Naive thymus-derived CD4-positive, alpha-beta T cell (primary cell): ENCODE measurements around the gene FAM107A. TPM values are rescaled to one million over a fixed set of nuclear protein-coding genes. Genes with fewer than 3 reads are reported as not detected.

Experiments used
- ATAC-seq: fragments of 150-1000 bp; cut with Tn5 transposase; 2 replicates; pipeline ENCODE4 v1.10.0; 2021; ENCODE audit warnings: mild to moderate bottlenecking, moderate library complexity
- CTCF ChIA-PET: fragments of 350-600 bp; sonication (Branson Sonifier 250); formaldehyde crosslinking; loops from one replicate; lab custom pipeline; 2021; ENCODE audit warnings: antibody characterized with exemption; lab: Charles Lee
- POLR2A ChIA-PET: fragments of 350-600 bp; sonication (Branson Sonifier 250); formaldehyde crosslinking; loops from one replicate; lab custom pipeline; 2021; ENCODE audit warnings: antibody characterized with exemption, inconsistent platforms; lab: Charles Lee
- DNase-seq, 9 donors: peaks; one replicate each; pipeline versions ENCODE4 v3.0.0 to v3.0.0-alpha.2; 2020 to 2022; ENCODE audit warnings: mixed read lengths in 1 of 9
- H3K27ac ChIP-seq: one replicate; pipeline ENCODE4 v1.7.0; 2013; ENCODE audit warnings: mild to moderate bottlenecking, low read depth, low read length, moderate library complexity
- H3K27me3 ChIP-seq, 2 donors: one replicate each; pipeline ENCODE4 v1.7.0; 2013; ENCODE audit warnings: low read length in 2 of 2, mild to moderate bottlenecking in 2 of 2, moderate library complexity in 2 of 2; ENCODE audit not compliant: control insufficient read depth in 2 of 2, insufficient read depth in 2 of 2
- H3K36me3 ChIP-seq, 3 experiments: 1 replicate in 2 of 3; 2 replicates in 1 of 3; pipeline ENCODE4 v1.7.0; 2013; ENCODE audit warnings: low read length in 3 of 3, mild to moderate bottlenecking in 3 of 3, moderate library complexity in 1 of 3; ENCODE audit not compliant: insufficient read depth in 3 of 3, control insufficient read depth in 2 of 3
- H3K4me1 ChIP-seq, 2 donors: one replicate each; pipeline ENCODE4 v1.7.0; 2013; ENCODE audit warnings: low read length in 2 of 2, mild to moderate bottlenecking in 2 of 2, moderate library complexity in 1 of 2; ENCODE audit not compliant: control insufficient read depth in 2 of 2, insufficient read depth in 2 of 2
- H3K4me3 ChIP-seq: 2 replicates; pipeline ENCODE4 v1.7.0; 2013; ENCODE audit warnings: mild to moderate bottlenecking, low read length
- H3K9me3 ChIP-seq, 3 experiments: 1 replicate in 2 of 3; 2 replicates in 1 of 3; pipeline ENCODE4 v1.7.0; 2013; ENCODE audit warnings: low read length in 3 of 3; ENCODE audit not compliant: control insufficient read depth in 2 of 3
- H3K27ac Mint-ChIP-seq, 9 donors: one replicate each; pipeline ENCODE4 v1.8.0; 2020 to 2022; ENCODE audit warnings: mixed read lengths in 9 of 9, mild to moderate bottlenecking in 8 of 9, moderate library complexity in 5 of 9, inconsistent platforms in 2 of 9
- H3K27me3 Mint-ChIP-seq, 5 donors: one replicate each; pipeline ENCODE4 v1.8.0; 2021 to 2022; ENCODE audit warnings: mixed read lengths in 5 of 5, mild to moderate bottlenecking in 1 of 5
- H3K36me3 Mint-ChIP-seq, 5 donors: one replicate each; pipeline ENCODE4 v1.8.0; 2020 to 2022; ENCODE audit warnings: mixed read lengths in 5 of 5, mild to moderate bottlenecking in 3 of 5, inconsistent platforms in 1 of 5
- H3K4me1 Mint-ChIP-seq, 7 donors: one replicate each; pipeline ENCODE4 v1.8.0; 2020 to 2022; ENCODE audit warnings: mixed read lengths in 7 of 7, mild to moderate bottlenecking in 3 of 7, inconsistent platforms in 1 of 7
- H3K4me3 Mint-ChIP-seq, 10 donors: one replicate each; pipeline ENCODE4 v1.8.0; 2020 to 2022; ENCODE audit warnings: mild to moderate bottlenecking in 10 of 10, mixed read lengths in 10 of 10, moderate library complexity in 6 of 10, inconsistent platforms in 2 of 10
- H3K9me3 Mint-ChIP-seq, 11 donors: one replicate each; pipeline ENCODE4 v1.8.0; 2020 to 2022; ENCODE audit warnings: mixed read lengths in 11 of 11, mild to moderate bottlenecking in 4 of 11, inconsistent platforms in 1 of 11, moderate library complexity in 1 of 11
- intact Hi-C, 2 donors: fragments of 100-400 bp; cut with micrococcal nuclease; formaldehyde crosslinking; loops; one replicate each; pipeline ENCODE4 v1.15.1; 2023
- polyA plus RNA-seq, 2 donors: library from polyadenylated mRNA; unstranded; fragments of 300-500 nt; fragmentation: Illumina TruSeq; gene quantifications; one replicate each; pipeline ENCODE4 v1.2.3, GENCODE V29; 2021
- total RNA-seq, 6 experiments: library from RNA in 5 of 6; stranded (reverse) in 5 of 6; gene quantifications; 1 replicate in 5 of 6; 2 replicates in 1 of 6; pipeline ENCODE4 v1.2.3 and lab custom pipeline; 2021 to 2026

The FAM107A gene
- total and polyA plus RNA-seq, 7 experiments from 2014 or later = not detected

DNA sequence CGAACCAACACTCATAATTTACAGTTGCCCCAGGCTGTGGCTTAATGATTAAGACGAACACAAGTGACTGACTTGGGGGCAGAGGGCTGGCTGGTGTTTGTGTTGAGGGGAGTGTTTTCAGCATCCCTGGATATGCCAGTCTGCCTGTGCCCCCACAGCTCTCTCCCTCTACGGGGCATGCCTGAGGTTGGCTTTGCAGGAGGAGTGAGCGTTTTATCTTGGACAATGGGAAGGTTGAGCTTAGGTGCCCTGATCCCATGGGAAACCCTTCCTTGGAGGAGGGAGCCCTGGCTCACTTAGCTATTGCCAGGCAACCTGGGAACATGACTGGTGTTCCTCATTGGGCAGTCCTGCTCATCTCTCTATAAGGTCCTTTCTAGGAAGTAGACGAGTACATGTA lies 17.6 kb downstream of the FAM107A start:
- no peaks in the 10 kb centered on the region for H3K36me3 Mint-ChIP-seq
- H3K27ac Mint-ChIP-seq = no peak overlapping the region
- no peak for DNase-seq
- intact Hi-C loops = no loop called here
- Histone ChIP-seq H3K27me3 (no peaks in the 10 kb centered on the region), H3K4me3 (no peak overlapping the region), H3K27ac (no peak overlapping the region), H3K9me3 (no peaks in the 10 kb centered on the region), H3K4me1 (no peaks in the 10 kb centered on the region), H3K36me3 (no peaks in the 10 kb centered on the region)
- H3K4me1 Mint-ChIP-seq = no peaks in the 10 kb centered on the region
- H3K9me3 Mint-ChIP-seq = peaks cover 0 to 3% (median 0%) of the 10 kb centered on the region in 11 donors
- H3K4me3 Mint-ChIP-seq = no peak overlapping the region
- H3K27me3 Mint-ChIP-seq = peaks cover 0 to 11% (median 8%) of the 10 kb centered on the region in 5 donors
- ATAC-seq = no peak
- ChIA-PET CTCF (no interaction called here), POLR2A (no interaction called here)

DNA sequence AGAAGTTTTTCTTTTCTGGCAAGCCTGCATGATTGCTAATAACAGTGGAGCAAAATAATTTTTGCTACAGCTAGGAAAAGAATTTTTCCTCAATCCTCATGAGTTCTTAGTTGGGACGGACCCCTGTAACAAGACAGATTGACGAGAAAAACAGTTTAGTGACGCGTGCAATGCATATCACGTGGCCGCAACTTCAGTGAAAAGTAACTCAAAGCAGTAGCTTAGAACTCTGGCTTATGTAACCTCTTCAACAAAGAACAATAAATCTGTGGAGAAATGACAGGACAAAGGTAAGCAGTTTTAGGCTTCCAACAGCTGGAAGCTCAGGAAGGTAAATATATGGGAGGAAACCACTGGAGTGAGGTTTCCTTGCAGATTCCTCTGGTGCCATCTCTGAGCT lies 19.7 kb downstream of the FAM107A start:
- no peaks in the 10 kb centered on the region for H3K9me3 ChIP-seq
- H3K4me3 Mint-ChIP-seq = no peak overlapping the region
- no peak overlapping the region for H3K27ac ChIP-seq
- intact Hi-C loops = no loop called here
- CTCF ChIA-PET = no interaction called here
- H3K36me3 ChIP-seq = no peaks in the 10 kb centered on the region
- ATAC-seq = no peak
- H3K4me3 ChIP-seq = no peak overlapping the region
- H3K27me3 ChIP-seq = no peaks in the 10 kb centered on the region
- POLR2A ChIA-PET = no interaction called here
- H3K9me3 Mint-ChIP-seq = peaks cover 0 to 9% (median 1%) of the 10 kb centered on the region in 11 donors
- no peaks in the 10 kb centered on the region for H3K4me1 ChIP-seq
- peaks cover 0 to 5% (median 0%) of the 10 kb centered on the region in 5 donors for H3K36me3 Mint-ChIP-seq
- H3K27me3 Mint-ChIP-seq = peaks cover 0 to 13% (median 9%) of the 10 kb centered on the region in 5 donors
- no peak overlapping the region for H3K27ac Mint-ChIP-seq
- H3K4me1 Mint-ChIP-seq = no peaks in the 10 kb centered on the region
- DNase-seq = no peak

DNA sequence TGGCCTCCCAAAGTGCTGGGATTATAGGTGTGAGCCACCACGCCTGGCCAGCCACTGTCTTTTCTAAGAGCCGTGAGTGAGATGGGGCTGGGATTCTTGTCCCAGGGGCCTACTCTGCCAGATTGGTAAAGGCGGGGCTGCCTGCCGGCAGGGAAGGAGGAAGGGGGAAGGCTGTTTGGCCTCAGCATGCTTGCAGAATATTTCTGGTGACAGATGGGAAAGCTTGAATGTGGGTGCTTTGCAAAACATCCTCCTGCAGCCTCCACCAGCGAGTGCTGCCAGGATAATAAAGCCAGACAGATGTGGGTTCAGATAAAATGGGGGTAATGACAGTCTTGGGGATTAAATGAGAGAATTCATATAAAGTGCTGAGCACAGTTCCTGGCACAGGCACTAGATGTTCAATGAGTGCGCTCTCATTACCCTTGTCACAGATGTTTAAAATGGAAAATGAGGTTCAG lies 20.4 kb downstream of the FAM107A start:
- H3K4me1 ChIP-seq = no peaks in the 10 kb centered on the region
- Mint-ChIP-seq H3K4me3 (no peak overlapping the region), H3K27me3 (peaks cover 0 to 13% (median 9%) of the 10 kb centered on the region in 5 donors), H3K4me1 (no peaks in the 10 kb centered on the region), H3K36me3 (peaks cover 0 to 5% (median 4%) of the 10 kb centered on the region in 5 donors), H3K27ac (no peak overlapping the region), H3K9me3 (peaks cover 0 to 16% (median 5%) of the 10 kb centered on the region in 11 donors)
- DNase-seq = no peak
- no peaks in the 10 kb centered on the region for H3K36me3 ChIP-seq
- intact Hi-C loops = no loop called here
- no peak overlapping the region for H3K4me3 ChIP-seq
- ATAC-seq = no peak
- no peak overlapping the region for H3K27ac ChIP-seq
- POLR2A ChIA-PET = no interaction called here
- CTCF ChIA-PET = interaction anchor here (0.6 kb wide), 1 partner anchor 644 kb away, joined by 3 read pairs; no protein-coding TSS in a partner anchor
- peaks cover 0 to 4% (median 0%) of the 10 kb centered on the region in 3 experiments for H3K9me3 ChIP-seq
- H3K27me3 ChIP-seq = no peaks in the 10 kb centered on the region

DNA sequence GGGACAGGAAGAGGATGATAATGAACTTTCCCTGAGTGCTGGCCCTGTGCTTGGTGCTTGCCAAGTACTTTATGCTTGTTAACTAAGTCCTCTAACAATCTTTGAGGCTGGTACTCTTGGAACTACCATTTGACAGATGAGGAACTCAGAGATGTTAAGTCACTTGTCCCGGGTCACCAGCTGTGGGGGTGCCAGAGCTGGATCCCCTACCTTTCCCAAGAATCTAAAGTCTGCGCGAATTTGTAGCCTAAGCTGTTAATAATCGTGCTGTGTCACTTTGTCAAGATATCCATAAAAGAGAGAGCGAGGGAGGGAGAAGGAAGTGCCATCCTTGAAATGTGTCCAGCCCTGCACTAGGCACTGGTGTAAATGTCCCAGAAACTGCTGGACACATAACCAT lies 21.2 kb downstream of the FAM107A start:
- DNase-seq (no peak), ATAC-seq (no peak)
- H3K4me3 ChIP-seq = no peak overlapping the region
- peaks cover 0 to 13% (median 9%) of the 10 kb centered on the region in 5 donors for H3K27me3 Mint-ChIP-seq
- H3K36me3 Mint-ChIP-seq = peaks cover 0 to 9% (median 7%) of the 10 kb centered on the region in 5 donors
- H3K27ac ChIP-seq = no peak overlapping the region
- H3K27ac Mint-ChIP-seq = no peak overlapping the region
- ChIA-PET CTCF (interaction anchor here (1.3 kb wide), 1 partner anchor 13 kb away, joined by 3 read pairs; no protein-coding TSS in a partner anchor), POLR2A (no interaction called here)
- intact Hi-C loops = no loop called here
- no peaks in the 10 kb centered on the region for H3K4me1 ChIP-seq
- no peaks in the 10 kb centered on the region for H3K36me3 ChIP-seq
- no peak overlapping the region for H3K4me3 Mint-ChIP-seq
- no peaks in the 10 kb centered on the region for H3K27me3 ChIP-seq
- peaks cover 2 to 24% (median 8%) of the 10 kb centered on the region in 11 donors for H3K9me3 Mint-ChIP-seq
- H3K4me1 Mint-ChIP-seq = no peaks in the 10 kb centered on the region
- H3K9me3 ChIP-seq = peaks cover 0 to 4% (median 0%) of the 10 kb centered on the region in 3 experiments

DNA sequence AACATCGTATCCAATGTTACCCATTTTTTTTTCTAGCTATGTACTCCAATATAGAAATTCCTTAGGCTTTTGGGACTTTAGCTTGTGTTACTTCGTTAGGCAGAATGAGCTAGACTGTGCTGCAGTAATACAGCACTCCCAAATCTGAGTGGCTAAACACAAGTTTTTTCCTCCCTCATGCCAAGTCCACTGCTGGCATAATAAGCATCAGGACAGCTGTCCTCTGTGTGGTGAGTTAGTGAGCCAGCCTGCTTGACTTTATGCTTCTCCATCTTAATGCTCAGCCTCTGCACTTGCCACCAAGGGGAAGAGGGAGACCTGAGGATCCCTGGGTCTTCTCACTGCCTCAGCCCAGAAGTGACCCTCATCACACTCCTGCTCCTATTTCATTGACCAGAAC lies 22.0 kb downstream of the FAM107A start:
- ATAC-seq = no peak
- peaks cover 0 to 13% (median 9%) of the 10 kb centered on the region in 5 donors for H3K27me3 Mint-ChIP-seq
- peaks cover 2 to 24% (median 8%) of the 10 kb centered on the region in 11 donors for H3K9me3 Mint-ChIP-seq
- DNase-seq = no peak
- intact Hi-C loops = no loop called here
- Histone ChIP-seq H3K36me3 (no peaks in the 10 kb centered on the region), H3K9me3 (peaks cover 0 to 4% (median 0%) of the 10 kb centered on the region in 3 experiments), H3K27me3 (no peaks in the 10 kb centered on the region), H3K4me1 (no peaks in the 10 kb centered on the region), H3K4me3 (no peak overlapping the region), H3K27ac (no peak overlapping the region)
- H3K4me1 Mint-ChIP-seq = no peaks in the 10 kb centered on the region
- peaks cover 0 to 9% (median 7%) of the 10 kb centered on the region in 5 donors for H3K36me3 Mint-ChIP-seq
- no peak overlapping the region for H3K27ac Mint-ChIP-seq
- CTCF ChIA-PET = interaction anchor here (1.3 kb wide), 1 partner anchor 14 kb away, joined by 3 read pairs; no protein-coding TSS in a partner anchor
- H3K4me3 Mint-ChIP-seq = no peak overlapping the region
- POLR2A ChIA-PET = no interaction called here

DNA sequence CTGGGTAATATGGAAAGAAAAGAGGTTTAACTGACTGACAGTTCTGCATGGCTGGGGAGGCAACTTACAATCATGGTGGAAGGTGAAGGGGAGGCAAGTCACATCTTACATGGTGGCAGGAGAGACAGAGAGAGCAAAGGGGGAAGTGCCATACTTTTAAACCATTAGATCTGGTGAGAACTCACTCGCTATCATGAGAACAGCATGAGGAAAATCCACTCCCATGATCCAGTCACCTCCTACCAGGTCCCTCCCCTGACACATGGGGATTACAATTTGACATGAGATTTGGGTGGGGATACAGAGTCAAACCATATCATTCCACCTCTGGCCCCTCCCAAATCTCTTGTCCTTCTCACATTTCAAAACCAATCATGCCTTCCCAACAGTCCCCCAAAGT lies 24.2 kb downstream of the FAM107A start:
- ATAC-seq (no peak), DNase-seq (no peak)
- H3K27ac Mint-ChIP-seq = no peak overlapping the region
- no peaks in the 10 kb centered on the region for H3K36me3 ChIP-seq
- intact Hi-C loops = no loop called here
- H3K27ac ChIP-seq = no peak overlapping the region
- H3K4me1 ChIP-seq = no peaks in the 10 kb centered on the region
- H3K27me3 ChIP-seq = no peaks in the 10 kb centered on the region
- ChIA-PET POLR2A (no interaction called here), CTCF (no interaction called here)
- no peaks in the 10 kb centered on the region for H3K4me1 Mint-ChIP-seq
- no peak overlapping the region for H3K4me3 ChIP-seq
- H3K36me3 Mint-ChIP-seq = peaks cover 0 to 9% (median 7%) of the 10 kb centered on the region in 5 donors
- H3K9me3 Mint-ChIP-seq = peaks cover 2 to 24% (median 8%) of the 10 kb centered on the region in 11 donors
- H3K27me3 Mint-ChIP-seq = peaks cover 0 to 13% (median 10%) of the 10 kb centered on the region in 5 donors
- H3K9me3 ChIP-seq = peaks cover 0 to 4% (median 0%) of the 10 kb centered on the region in 3 experiments
- no peak overlapping the region for H3K4me3 Mint-ChIP-seq

DNA sequence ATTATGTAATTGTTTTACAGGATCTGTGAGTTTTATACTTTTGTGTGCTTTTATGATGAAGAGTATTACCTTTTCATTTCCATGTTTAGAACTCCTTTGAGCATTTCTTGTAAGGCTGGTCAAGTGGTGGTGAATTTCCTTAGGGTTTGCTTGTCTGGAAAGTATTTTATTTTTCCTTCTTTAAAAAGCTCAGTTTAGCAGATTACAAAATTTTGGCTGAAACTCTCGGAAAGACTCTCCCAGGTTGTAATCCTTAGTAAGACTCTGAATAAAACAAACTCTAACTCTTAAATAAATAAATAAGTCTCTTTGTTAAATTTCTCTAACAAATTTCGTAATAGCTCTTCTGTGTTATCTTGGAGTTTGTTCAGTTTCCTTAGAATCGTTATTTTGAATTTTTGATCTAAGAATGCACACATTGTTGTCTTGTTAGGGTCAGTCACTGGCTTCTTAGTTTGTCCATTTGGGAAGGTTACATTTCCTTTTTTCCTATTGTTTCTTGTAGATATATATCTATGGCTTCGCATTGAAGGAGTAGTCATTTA lies 25.5 kb downstream of the FAM107A start:
- ChIA-PET CTCF (no interaction called here), POLR2A (no interaction called here)
- ATAC-seq (no peak), DNase-seq (no peak)
- Mint-ChIP-seq H3K4me1 (no peaks in the 10 kb centered on the region), H3K27ac (no peak overlapping the region), H3K4me3 (no peak overlapping the region), H3K36me3 (peaks cover 0 to 9% (median 7%) of the 10 kb centered on the region in 5 donors), H3K27me3 (peaks cover 0 to 15% (median 10%) of the 10 kb centered on the region in 5 donors), H3K9me3 (peaks cover 2 to 24% (median 8%) of the 10 kb centered on the region in 11 donors)
- Histone ChIP-seq H3K36me3 (no peaks in the 10 kb centered on the region), H3K9me3 (peaks cover 0 to 4% (median 0%) of the 10 kb centered on the region in 3 experiments), H3K4me3 (no peak overlapping the region), H3K27ac (no peak overlapping the region), H3K27me3 (no peaks in the 10 kb centered on the region), H3K4me1 (no peaks in the 10 kb centered on the region)
- intact Hi-C loops = no loop called here
